Tongue (tissue), 2 donors: ENCODE measurements around the gene LSM4. TPM values are rescaled to one million over a fixed set of nuclear protein-coding genes. Genes with fewer than 3 reads are reported as not detected.

Experiments
- DNase-seq: peaks from one replicate; pipeline ENCODE4 v3.0.0-alpha.2; 2015
- total RNA-seq: library from RNA; depleted of rRNA; stranded (reverse); fragments of >200 nt; gene quantifications from one replicate; pipeline ENCODE4 v1.2.3, GENCODE V29; 2014

The LSM4 gene
- total RNA-seq, 1 donor from 2014 or later = 143 TPM

- peak; percentile 86 for DNase-seq
Observed at GRCh38 chr19:18274781-18275356, 48.0 kb downstream of the LSM4 start.

GRCh38 chr19:18274219-18274780 lies 48.6 kb downstream of the LSM4 start, which contains the start of gene IQCN:
Gene IQCN (minus strand): TSS chr19:18274452. CDS start chr19:18269478, 4,974 bp downstream.
- peak; percentile 70 for DNase-seq

GRCh38 chr19:18273561-18274218 lies 49.2 kb downstream of the LSM4 start:
- DNase-seq = peak; percentile 50

- DNase-seq = peak; percentile 55
Observed at GRCh38 chr19:18271433-18271841, 51.4 kb downstream of the LSM4 start.

GRCh38 chr19:18270326-18270725 lies 52.5 kb downstream of the LSM4 start:
- no peak for DNase-seq

GRCh38 chr19:18269070-18269723 lies 53.7 kb downstream of the LSM4 start:
- no peak for DNase-seq

GRCh38 chr19:18266771-18267686 lies 55.8 kb downstream of the LSM4 start:
- no peak for DNase-seq

GRCh38 chr19:18265582-18265981 lies 57.3 kb downstream of the LSM4 start:
- no peak for DNase-seq

GRCh38 chr19:18264971-18265540 lies 57.8 kb downstream of the LSM4 start:
- no peak for DNase-seq

- no peak for DNase-seq
Observed at GRCh38 chr19:18264137-18264854, 58.6 kb downstream of the LSM4 start.

- no peak for DNase-seq
Observed at GRCh38 chr19:18263324-18264136, 59.3 kb downstream of the LSM4 start.

- no peak for DNase-seq
Observed at GRCh38 chr19:18262917-18263316, 60.0 kb downstream of the LSM4 start.

- no peak for DNase-seq
Observed at GRCh38 chr19:18262144-18262543, 60.7 kb downstream of the LSM4 start.

GRCh38 chr19:18261474-18261873 lies 61.4 kb downstream of the LSM4 start:
- no peak for DNase-seq

GRCh38 chr19:18259893-18260292 lies 63.0 kb downstream of the LSM4 start:
- no peak for DNase-seq

- DNase-seq = no peak
Observed at GRCh38 chr19:18257503-18258470, 65.1 kb downstream of the LSM4 start.
